NT2/D1 (cell line): ENCODE measurements around the gene ITGB4.

ENCODE experiments used
- DNase-seq: peaks from one replicate; pipeline ENCODE4 v3.0.0-alpha.2; 2011; ENCODE audit warnings: low read depth, low spot score
- H3K27me3 ChIP-seq: 2 replicates; pipeline ENCODE4 v1.6.0; 2011; ENCODE audit warnings: mild to moderate bottlenecking; ENCODE audit not compliant: insufficient read length, insufficient read depth
- H3K36me3 ChIP-seq: 2 replicates; pipeline ENCODE4 v1.6.1; 2011; ENCODE audit warnings: mild to moderate bottlenecking, low read length, mixed read lengths; ENCODE audit not compliant: insufficient read depth, insufficient read length
- H3K4me1 ChIP-seq: 2 replicates; pipeline ENCODE4 v1.5.1; 2011; ENCODE audit not compliant: insufficient read depth, insufficient read length
- H3K4me3 ChIP-seq: 2 replicates; pipeline ENCODE4 v1.5.1; 2011; ENCODE audit warnings: low read depth; ENCODE audit not compliant: insufficient read length
- H3K9ac ChIP-seq: 2 replicates; pipeline ENCODE4 v1.6.0; 2011; ENCODE audit warnings: low read depth; ENCODE audit not compliant: insufficient read length
- H3K9me3 ChIP-seq: 2 replicates; pipeline ENCODE4 v1.5.1; 2011; ENCODE audit warnings: mild to moderate bottlenecking, low read length; ENCODE audit not compliant: insufficient read depth
- SUZ12 ChIP-seq: IDR thresholded peaks from 2 replicates; pipeline ENCODE4 v1.6.1; 2011; ENCODE audit not compliant: insufficient read length, insufficient read depth; ENCODE audit errors: extremely low read depth
- YY1 ChIP-seq: IDR thresholded peaks from 2 replicates; pipeline ENCODE4 v1.6.1; 2011; ENCODE audit not compliant: insufficient read length, insufficient read depth
- ZNF274 ChIP-seq: IDR thresholded peaks from 2 replicates; pipeline ENCODE4 v1.6.1; 2011; ENCODE audit warnings: mild to moderate bottlenecking, low read depth, low read length

The ITGB4 gene

GRCh38 chr17:75707079-75707571 is 14.1 kb upstream of the ITGB4 start:
- Histone ChIP-seq H3K4me1 (no peaks in the 10 kb centered on the region), H3K4me3 (no peak overlapping the region), H3K9me3 (no peaks in the 10 kb centered on the region), H3K36me3 (peaks cover 68% of the 10 kb centered on the region), H3K27me3 (no peaks in the 10 kb centered on the region), H3K9ac (no peak overlapping the region)
- no peak for DNase-seq
- TF ChIP-seq YY1 (no peak), ZNF274 (no peak), SUZ12 (no peak)

DNA sequence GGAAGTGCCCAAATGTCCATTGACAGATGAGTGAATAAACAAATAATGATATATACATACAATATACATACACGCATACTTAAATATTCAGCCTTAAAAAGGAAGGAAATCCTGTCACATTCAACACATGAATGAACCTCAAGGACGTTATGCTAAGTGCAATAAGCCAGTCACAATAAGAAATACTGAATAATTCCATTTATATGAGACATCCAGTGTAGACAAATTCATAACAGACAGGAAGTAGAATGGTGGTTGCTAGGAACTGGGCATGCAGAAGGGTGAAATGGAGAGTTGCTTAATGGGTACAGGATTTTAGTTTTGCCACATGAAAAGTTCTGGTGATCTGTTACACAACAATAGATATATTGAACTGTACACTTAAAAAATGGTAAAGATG is 8.8 kb upstream of the ITGB4 start:
- H3K27me3 ChIP-seq = no peaks in the 10 kb centered on the region
- H3K4me1 ChIP-seq = no peaks in the 10 kb centered on the region
- H3K9ac ChIP-seq = no peak overlapping the region
- DNase-seq = no peak
- no peak for TF ChIP-seq YY1
- no peak for TF ChIP-seq ZNF274
- TF ChIP-seq SUZ12 = no peak
- no peak overlapping the region for H3K4me3 ChIP-seq
- H3K9me3 ChIP-seq = no peaks in the 10 kb centered on the region
- peaks cover 15% of the 10 kb centered on the region for H3K36me3 ChIP-seq

GRCh38 chr17:75719732-75720131 is 1.5 kb upstream of the ITGB4 start:
- peaks cover 38% of the 10 kb centered on the region for H3K27me3 ChIP-seq
- no peak overlapping the region for H3K4me3 ChIP-seq
- no peak for DNase-seq
- no peak overlapping the region for H3K9ac ChIP-seq
- H3K36me3 ChIP-seq = no peaks in the 10 kb centered on the region
- H3K4me1 ChIP-seq = peaks cover 22% of the 10 kb centered on the region
- no peak for TF ChIP-seq SUZ12
- no peak for TF ChIP-seq ZNF274
- TF ChIP-seq YY1 = no peak
- H3K9me3 ChIP-seq = no peaks in the 10 kb centered on the region

GRCh38 chr17:75721463-75722011 is 278 bp downstream of the ITGB4 start:
- H3K27me3 ChIP-seq = peaks cover 38% of the 10 kb centered on the region
- peak overlapping the region; percentile 76 for H3K9ac ChIP-seq
- no peaks in the 10 kb centered on the region for H3K36me3 ChIP-seq
- H3K9me3 ChIP-seq = no peaks in the 10 kb centered on the region
- TF ChIP-seq YY1 (no peak), SUZ12 (no peak), ZNF274 (no peak)
- DNase-seq = no peak
- peaks cover 22% of the 10 kb centered on the region for H3K4me1 ChIP-seq
- peak overlapping the region; percentile 25 for H3K4me3 ChIP-seq

DNA sequence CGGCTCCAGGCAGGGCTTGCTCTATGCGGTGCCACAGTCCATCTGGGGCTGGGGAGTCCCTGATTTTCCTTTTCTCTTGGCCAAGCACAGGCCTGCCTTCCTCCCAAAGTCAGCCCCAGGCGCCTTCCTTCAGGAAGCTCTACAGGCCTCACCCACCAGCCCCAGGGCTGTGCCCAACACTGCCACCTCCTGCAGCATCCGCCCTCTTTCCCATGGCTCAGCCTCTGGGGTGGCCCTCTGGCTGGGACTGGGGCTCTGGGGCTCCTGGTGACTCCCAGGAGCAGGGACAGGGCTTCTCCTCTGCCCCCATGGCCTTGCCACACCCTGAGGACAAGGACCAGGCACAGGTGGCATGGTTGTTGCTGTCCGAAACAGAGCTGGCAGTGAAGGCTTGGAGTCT is 817 bp downstream of the ITGB4 start:
- no peaks in the 10 kb centered on the region for H3K9me3 ChIP-seq
- no peak overlapping the region for H3K4me3 ChIP-seq
- H3K36me3 ChIP-seq = no peaks in the 10 kb centered on the region
- TF ChIP-seq ZNF274 (no peak), SUZ12 (no peak)
- H3K4me1 ChIP-seq = peaks cover 22% of the 10 kb centered on the region
- peaks cover 38% of the 10 kb centered on the region for H3K27me3 ChIP-seq
- H3K9ac ChIP-seq = no peak overlapping the region
- no peak for DNase-seq

GRCh38 chr17:75722542-75723095 is 1.4 kb downstream of the ITGB4 start:
- Histone ChIP-seq H3K9ac (no peak overlapping the region), H3K4me1 (peaks cover 22% of the 10 kb centered on the region), H3K9me3 (no peaks in the 10 kb centered on the region), H3K4me3 (no peak overlapping the region), H3K36me3 (no peaks in the 10 kb centered on the region), H3K27me3 (peaks cover 38% of the 10 kb centered on the region)
- DNase-seq = no peak
- TF ChIP-seq YY1 (no peak), ZNF274 (no peak), SUZ12 (no peak)

DNA sequence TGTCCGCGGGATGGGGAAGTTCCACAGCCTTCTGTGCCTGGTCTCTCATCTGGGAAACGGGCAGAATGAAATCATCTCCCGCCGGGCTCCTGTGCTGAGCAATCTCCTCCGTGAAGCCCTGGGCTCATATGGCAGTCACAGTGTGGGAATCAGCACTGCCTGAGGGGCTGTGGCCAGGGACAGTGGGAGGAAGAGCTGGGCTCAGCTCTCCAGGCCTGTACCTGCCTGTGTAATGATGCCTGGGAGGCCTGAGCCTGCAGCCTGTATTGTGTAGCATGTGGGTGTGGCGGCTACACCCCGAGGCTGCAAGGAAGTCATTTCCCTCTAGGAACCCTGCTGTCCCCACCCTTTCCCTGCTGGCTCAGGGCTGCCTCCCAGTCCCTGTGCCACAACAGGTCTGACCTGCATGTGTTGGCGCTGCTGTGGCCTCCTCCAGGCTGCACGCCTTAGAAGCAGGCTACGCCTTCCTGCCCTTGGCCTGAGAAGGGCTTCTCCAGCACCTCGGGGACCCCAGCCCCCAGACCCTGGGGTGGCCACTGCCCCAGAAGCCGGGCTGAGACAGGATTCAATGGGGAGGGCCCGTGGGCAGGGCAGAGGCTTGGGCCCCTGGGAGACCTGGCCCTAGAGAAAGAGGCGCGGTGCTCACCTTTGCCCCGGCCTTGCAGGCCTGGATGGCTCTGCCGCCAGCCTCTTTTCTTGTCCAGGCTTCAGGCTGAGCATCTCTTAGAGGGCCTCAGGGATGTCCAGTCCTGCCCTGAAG is 2.1 kb downstream of the ITGB4 start:
- TF ChIP-seq YY1 (no peak), ZNF274 (no peak), SUZ12 (no peak)
- Histone ChIP-seq H3K36me3 (no peaks in the 10 kb centered on the region), H3K4me3 (no peak overlapping the region), H3K9ac (peak overlapping the region; percentile 70), H3K9me3 (no peaks in the 10 kb centered on the region), H3K27me3 (peaks cover 38% of the 10 kb centered on the region), H3K4me1 (peaks cover 25% of the 10 kb centered on the region)
- no peak for DNase-seq
